Posterior vena cava (tissue), 2 donors: Measurements from ENCODE around the gene GPC3. TPM values are rescaled to one million over a fixed set of nuclear protein-coding genes. Genes with fewer than 3 reads are reported as not detected.
"Not testable (repeated sequence)": the region's sequence is repeated elsewhere in the genome, so short reads cannot be mapped to it uniquely, and the experiment has no call there.

Experiments used
- DNase-seq: peaks from one replicate; pipeline ENCODE4 v3.0.0-alpha.2; 2020; ENCODE audit warnings: low spot score
- intact Hi-C, 2 donors: fragments of 100-400 bp; cut with DNase I; formaldehyde crosslinking; loops; one replicate each; pipeline versions ENCODE4 v1.14.1 to v1.14.2; 2022 to 2023
- long read RNA-seq, 2 donors: library from polyadenylated mRNA; unstranded; transcript quantifications; one replicate each; pipeline ENCODE4 v2.0.0, GENCODE V29; 2020 to 2021
- total RNA-seq, 2 donors: library from RNA; stranded (reverse); fragmentation: NEBNext Ultra II Directional; extraction: Animal tissue kit (Norgen Biotek cat#: 25700); gene quantifications; one replicate each; pipeline ENCODE4 v1.2.1, GENCODE V29; 2021
- donor health status: DM: yes; HTN: yes; CAD: no.
- donor health status: DM: yes; HTN: yes; CAD: no.

The GPC3 gene
- 10 to 100 TPM; 11.3 to 13.5 TPM for total RNA-seq
- long read RNA-seq, donor 1, transcript GPC3-201 (8 exons, 2,568 nt) = major isoform, 6 of 7 reads
- long read RNA-seq, donor 1, partial matches to known transcripts = 0 of 7 reads
- long read RNA-seq, donor 1, other reads (novel, unspliced or antisense) = 1 of 7 reads
- long read RNA-seq, donor 2, transcript GPC3-201 (8 exons, 2,568 nt) = major isoform, 41 of 45 reads
- long read RNA-seq, donor 2, partial matches to known transcripts = 1 of 45 reads
- long read RNA-seq, donor 2, other reads (novel, unspliced or antisense) = 3 of 45 reads

GRCh38 chrX:133985164-133985966 is at the start of gene GPC3:
Gene GPC3 (minus strand): TSS chrX:133985594.
- DNase-seq = no peak

GRCh38 chrX:134032441-134032840 is 47.0 kb upstream of the GPC3 start:
- DNase-seq = no peak
- intact Hi-C loops = no loop called here

More at GRCh38 chrX:133985164-133985966, at the start of gene GPC3:
- intact Hi-C loops = no loop called here

- no peak for DNase-seq
- intact Hi-C loops = no loop called here
Measured at GRCh38 chrX:134026565-134027311, 41.3 kb upstream of the GPC3 start.

GRCh38 chrX:134025986-134026545 is 40.7 kb upstream of the GPC3 start:
- intact Hi-C loops = no loop called here

GRCh38 chrX:134024686-134025377 is 39.4 kb upstream of the GPC3 start:
- intact Hi-C loops = no loop called here
- DNase-seq = no peak

More at GRCh38 chrX:134025986-134026545, 40.7 kb upstream of the GPC3 start:
- DNase-seq = no peak

- DNase-seq = no peak
- intact Hi-C loops = no loop called here
Measured at GRCh38 chrX:134023851-134024281, 38.5 kb upstream of the GPC3 start.

GRCh38 chrX:134020910-134021309 is 35.5 kb upstream of the GPC3 start:
- intact Hi-C loops = no loop called here
- no peak for DNase-seq

GRCh38 chrX:134019567-134020206 is 34.3 kb upstream of the GPC3 start:
- intact Hi-C loops = no loop called here

GRCh38 chrX:134016309-134016708 is 30.9 kb upstream of the GPC3 start:
- DNase-seq, intact Hi-C loops: not testable (repeated sequence)

More at GRCh38 chrX:134019567-134020206, 34.3 kb upstream of the GPC3 start:
- DNase-seq = no peak

GRCh38 chrX:134015510-134015909 is 30.1 kb upstream of the GPC3 start:
- DNase-seq, intact Hi-C loops: not testable (repeated sequence)

- intact Hi-C loops = no loop called here
- DNase-seq = no peak
Measured at GRCh38 chrX:134013524-134013923, 28.1 kb upstream of the GPC3 start.

GRCh38 chrX:134013092-134013497 is 27.7 kb upstream of the GPC3 start:
- intact Hi-C loops = no loop called here
- no peak for DNase-seq

- DNase-seq = no peak
- intact Hi-C loops = no loop called here
Measured at GRCh38 chrX:134010690-134011089, 25.3 kb upstream of the GPC3 start.

GRCh38 chrX:134007716-134008115 is 22.3 kb upstream of the GPC3 start:
- no peak for DNase-seq
- intact Hi-C loops = no loop called here

GRCh38 chrX:134006484-134007161 is 21.2 kb upstream of the GPC3 start:
- no peak for DNase-seq
- intact Hi-C loops = no loop called here

GRCh38 chrX:134004084-134004483 is 18.7 kb upstream of the GPC3 start:
- intact Hi-C loops = loop anchor here in 1 of 2 donors (5.0 kb wide), 1 partner anchor 798 kb away; no protein-coding TSS in a partner anchor
- DNase-seq = no peak

GRCh38 chrX:134002921-134003615 is 17.7 kb upstream of the GPC3 start:
- DNase-seq = no peak
- intact Hi-C loops = loop anchor here in 1 of 2 donors (5.0 kb wide), 1 partner anchor 799 kb away; no protein-coding TSS in a partner anchor
